Germinal center (tissue), 1 donor: ENCODE measurements around the gene PRMT1.
"Not testable (repeated sequence)": the region's sequence is repeated elsewhere in the genome, so short reads cannot be mapped to it uniquely, and the experiment has no call there.

Experiments used
- DNase-seq: peaks from one replicate; pipeline ENCODE4 v3.0.0; 2012; ENCODE audit warnings: mixed read lengths, low spot score

PRMT1 gene

DNA sequence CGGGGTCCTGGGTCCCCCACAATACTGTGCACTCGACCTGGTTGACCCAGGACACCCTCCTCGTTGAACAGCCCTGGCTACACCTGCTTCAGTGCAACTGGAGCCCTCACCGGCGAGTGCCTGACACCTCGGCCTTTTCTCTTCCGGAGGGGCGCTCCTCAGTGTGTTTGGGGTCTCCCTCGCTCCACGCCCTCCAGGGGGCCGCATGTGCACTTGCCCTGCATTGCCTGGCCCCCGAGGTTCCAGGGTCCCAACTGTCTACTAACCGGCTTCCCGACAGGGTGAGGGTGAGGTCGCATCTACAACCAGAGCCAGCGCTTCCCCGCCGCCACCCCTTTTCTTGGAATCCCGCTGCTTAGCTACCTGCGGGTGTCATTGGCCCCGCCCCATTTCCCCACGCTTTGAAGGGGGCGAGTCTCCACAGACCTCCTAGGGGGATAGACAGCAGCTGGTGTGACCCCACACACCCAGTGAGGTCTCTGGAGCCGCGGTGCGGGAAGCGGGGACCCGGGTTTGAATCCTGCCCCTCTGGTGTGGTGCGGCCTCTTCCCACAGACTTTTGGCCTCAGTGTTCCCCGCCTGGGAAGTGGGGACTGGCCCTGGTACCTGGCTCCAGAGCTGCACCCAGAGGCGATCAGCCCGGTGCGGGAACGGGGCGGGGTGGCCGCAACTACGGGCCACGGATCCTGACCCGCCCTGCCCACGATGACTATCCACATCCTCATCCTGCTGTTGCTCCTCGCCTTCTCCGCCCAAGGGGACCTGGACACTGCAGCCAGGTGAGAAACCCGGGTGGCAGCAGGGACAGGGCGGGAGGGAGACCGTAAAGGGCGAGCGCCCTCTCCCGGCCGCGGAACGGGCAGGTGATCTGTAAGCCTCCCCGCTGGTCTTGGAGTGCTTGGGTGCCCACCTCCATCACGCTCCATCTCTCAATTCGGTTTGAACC lies 12.3 kb downstream of the PRMT1 start, which contains the start of gene ADM5:
Gene ADM5 (plus strand): TSS at position 462 of the 946 bp plus-strand sequence. CDS start 244 bp downstream, at position 706.
- peak; percentile 40 for DNase-seq

DNA sequence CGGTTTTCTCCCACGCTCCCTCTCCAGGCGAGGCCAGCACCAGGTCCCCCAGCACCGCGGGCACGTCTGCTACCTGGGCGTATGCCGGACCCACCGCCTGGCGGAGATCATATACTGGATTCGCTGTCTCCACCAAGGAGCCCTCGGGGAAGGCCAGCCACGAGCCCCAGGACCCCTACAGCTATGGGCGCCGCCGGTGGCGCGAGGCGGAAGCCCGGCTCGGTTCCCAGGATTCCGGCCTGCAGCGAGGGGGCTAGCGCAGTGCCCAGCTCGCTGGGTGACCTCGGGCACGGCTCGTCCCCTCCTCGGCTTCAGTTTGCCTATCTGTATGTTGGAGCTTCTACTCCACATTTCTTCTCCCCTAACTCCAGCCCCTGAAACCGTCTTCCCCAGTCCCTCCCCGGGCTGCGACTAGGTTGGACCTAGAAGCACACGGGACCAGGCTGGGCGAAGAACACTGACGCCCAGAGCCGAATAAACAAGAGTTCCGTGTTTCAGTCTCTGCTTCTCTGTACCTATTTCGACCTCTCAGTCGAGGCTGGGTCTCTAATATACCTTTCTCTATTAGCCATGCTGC lies 13.1 kb downstream of the PRMT1 start:
- no peak for DNase-seq

DNA sequence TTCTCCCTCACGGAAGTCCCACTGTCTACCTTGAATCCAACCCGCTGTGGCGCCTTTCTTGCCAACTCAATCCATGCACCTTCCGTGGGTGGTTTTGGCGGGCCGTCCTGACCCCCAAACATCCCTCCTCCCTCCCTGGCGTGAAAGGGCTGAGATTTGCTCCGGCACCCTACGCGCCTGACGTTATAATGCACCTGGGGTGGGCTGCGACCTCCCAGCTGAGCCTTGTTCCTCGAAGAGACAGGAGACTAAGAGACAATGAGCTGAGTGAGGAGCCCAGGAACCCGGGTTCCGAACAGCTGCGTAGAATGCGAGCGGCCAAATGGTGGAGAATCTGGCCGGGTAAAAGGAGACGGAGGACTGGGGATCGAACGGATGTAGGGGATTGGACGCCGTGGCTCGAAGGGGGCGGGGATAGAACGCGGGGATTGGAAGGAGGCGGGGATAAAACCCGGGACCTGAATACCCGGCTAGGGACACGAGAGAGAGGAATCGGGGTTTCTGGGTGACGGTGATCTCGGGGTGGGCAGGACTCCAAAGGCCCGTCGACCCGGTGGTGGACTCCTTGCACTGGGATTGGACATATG lies 13.7 kb downstream of the PRMT1 start, which contains the start of gene CPT1C:
Gene CPT1C (plus strand): TSS at position 461 of the 587 bp plus-strand sequence. CDS start 1,137 bp downstream, outside the sequence.
- DNase-seq, result peak; percentile 66

DNA sequence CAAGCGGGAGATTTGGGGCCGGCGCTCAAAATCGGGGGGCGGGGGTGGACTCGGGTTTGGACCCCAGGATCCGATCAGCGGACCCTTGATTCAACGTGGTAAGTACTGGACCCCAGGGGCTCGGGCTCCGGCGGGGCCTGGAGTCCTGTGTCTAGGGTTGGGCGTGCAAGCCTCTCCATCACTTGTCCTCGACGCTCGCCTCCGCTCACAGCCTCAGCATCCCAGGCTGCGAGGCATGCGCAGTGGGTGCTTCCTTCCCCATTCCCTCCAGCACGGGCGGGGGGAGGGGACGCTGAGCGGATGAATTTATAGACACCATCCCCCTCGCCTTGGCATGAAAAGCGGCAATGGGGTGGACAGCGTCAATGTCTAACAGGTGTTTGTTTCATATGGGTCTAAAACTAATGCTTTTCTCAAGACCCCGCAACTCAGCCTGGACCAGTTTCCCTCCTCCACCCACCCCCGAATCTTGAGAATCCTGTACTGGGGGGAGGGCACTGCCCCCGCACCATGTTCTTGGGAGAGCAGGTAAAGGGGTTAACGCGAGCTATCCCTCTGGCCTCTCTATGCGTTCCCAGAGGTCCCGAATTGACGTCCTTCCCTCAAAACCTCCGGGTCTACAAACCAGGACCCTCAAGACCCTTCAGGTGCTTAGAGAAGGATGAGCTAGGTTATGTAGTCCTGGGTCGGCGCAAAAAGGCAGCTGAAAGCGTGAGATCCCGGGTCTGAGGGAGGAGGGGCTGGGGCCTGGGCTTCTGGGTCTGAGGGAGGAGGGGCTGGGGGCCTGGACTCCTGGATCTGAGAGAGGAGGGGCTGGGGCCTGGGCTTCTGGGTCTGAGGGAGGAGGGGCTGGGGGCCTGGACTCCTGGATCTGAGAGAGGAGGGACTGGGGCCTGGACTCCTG lies 14.4 kb downstream of the PRMT1 start:
- DNase-seq, result peak; percentile 59

DNA sequence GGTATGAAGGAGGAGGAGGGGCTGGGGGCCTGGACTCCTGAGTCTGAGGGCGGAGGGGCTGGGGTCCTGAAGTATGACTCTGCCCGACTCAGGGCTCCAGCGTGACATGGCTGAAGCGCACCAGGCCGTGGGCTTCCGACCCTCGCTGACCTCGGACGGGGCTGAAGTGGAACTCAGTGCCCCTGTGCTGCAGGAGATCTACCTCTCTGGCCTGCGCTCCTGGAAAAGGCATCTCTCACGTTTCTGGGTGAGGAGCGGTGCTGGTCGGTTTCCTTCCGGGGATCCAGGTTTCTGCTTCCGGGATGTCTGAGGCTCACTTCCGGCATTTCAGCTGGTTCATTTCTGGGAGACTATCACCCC lies 15.1 kb downstream of the PRMT1 start:
- DNase-seq, result no peak

DNA sequence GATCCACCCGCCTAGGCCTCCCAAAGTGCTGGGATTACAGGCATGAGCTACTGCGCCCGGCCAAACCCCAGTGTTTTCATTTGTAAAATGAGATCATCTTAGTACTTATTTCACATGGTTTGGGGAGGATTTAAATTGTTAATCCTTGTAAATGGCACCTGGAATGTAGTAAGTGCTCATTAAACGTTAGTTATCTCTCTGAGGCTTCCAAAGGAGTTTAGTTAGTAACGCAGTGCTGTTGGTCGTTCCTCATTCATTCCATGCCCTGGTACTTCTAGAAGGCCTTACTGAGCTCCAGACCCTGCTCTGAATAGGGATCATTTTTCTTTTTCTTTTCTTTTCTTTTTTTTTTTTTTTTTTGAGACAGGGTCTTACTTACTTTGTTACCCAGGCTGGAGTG lies 19.0 kb downstream of the PRMT1 start:
- DNase-seq, result no peak

DNA sequence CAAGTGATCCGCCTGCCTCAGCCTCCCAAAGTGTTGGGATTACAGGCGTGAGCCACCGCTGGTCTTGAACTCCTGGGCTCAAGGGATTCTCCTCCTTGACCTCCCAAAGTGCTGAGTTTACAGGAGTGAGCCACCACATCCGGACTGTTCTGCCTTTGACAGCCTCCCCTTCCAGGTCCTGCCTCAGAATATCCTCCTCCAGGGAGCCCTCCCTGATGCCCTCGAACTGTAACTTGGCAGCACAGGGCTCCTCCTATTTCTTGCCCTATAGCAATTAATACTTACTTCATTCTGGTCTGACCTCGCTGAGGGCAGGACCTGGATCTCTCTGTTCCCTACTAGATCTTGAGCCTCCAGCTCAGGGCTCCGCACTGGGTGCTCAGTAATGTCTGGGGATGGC lies 19.8 kb downstream of the PRMT1 start:
- DNase-seq, result no peak

DNA sequence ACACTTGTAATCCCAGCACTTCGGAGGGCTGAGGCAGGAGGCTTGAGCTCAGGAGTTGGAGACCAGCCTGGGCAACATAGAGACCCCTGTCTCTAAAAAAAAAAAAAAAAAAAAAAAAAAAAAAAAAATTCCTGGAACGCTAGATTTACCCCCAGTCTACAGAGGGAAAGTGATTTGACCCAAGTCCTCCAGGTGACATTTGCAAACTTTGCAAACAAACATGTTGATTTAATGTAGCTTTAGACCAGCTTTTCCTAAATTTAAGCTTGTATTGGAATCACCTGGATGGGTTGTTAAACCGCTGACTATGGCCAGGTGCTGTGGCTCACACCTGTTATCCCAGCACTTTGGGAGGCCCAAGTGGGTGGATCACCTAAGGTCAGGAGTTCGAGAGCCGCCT lies 22.3 kb downstream of the PRMT1 start:
- no peak for DNase-seq

DNA sequence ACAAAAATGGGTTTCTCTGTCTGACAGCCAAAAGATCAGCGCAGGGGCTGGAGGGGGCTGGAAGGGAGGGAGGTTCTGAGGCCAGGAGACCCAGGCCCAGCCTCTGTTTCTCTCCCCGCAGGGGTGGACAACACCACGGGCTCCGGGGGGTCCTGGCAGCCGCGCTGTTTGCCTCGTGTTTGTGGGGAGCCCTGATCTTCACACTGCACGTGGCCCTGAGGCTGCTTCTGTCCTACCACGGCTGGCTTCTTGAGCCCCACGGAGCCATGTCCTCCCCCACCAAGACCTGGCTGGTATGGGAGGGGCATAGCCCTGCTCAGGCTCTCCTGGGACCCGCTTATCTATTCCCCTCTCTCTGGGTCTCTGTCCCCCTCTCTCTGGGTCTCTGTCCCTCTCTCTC lies 23.5 kb downstream of the PRMT1 start:
- no peak for DNase-seq

DNA sequence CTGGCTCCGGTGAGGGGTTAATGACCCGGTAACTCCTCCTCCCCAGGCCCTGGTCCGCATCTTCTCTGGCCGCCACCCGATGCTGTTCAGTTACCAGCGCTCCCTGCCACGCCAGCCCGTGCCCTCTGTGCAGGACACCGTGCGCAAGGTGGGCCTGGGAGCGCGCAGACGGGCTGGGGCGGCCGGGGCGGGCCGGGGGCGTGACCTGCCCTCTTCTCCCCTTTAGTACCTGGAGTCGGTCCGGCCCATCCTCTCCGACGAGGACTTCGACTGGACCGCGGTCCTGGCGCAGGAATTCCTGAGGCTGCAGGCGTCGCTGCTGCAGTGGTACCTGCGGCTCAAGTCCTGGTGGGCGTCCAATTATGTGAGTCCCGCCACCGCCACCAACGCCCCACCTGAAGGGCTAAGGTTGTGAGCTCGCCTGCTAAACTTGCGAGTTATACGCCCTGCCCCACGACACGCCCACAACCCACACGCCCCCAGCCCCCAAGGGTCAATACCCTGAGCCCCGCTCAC lies 24.3 kb downstream of the PRMT1 start:
- no peak for DNase-seq

DNA sequence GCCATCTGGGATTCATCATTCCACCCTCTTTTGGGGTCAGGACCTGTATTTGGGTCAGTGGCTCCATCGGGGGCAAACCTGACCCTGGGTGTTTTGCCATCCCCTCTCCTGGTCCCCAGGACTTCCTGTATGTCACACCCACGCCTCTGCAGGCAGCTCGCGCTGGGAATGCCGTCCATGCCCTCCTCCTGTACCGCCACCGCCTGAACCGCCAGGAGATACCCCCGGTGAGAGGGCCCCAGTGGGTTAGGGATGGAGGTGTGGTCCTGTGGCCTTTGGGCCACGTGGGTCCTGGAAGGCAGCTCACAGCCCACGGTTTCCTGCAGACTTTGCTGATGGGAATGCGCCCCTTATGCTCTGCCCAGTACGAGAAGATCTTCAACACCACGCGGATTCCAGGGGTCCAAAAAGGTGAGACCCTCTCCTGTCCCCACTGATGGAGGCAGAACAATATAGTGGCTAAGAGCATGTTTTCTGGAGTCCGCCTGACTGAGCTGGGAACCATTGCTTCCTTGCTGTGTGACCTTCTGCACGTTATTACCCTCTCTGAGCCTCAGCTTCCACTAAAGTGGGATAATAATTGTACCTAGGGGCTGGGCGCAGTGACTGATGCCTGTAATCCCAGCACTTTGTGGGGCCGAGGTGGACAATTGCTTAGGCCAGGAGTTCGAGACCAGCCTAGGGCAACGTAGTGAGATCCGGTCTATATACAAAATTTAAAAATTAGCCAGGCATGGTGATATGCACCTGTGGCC lies 28.0 kb downstream of the PRMT1 start:
- no peak for DNase-seq

DNA sequence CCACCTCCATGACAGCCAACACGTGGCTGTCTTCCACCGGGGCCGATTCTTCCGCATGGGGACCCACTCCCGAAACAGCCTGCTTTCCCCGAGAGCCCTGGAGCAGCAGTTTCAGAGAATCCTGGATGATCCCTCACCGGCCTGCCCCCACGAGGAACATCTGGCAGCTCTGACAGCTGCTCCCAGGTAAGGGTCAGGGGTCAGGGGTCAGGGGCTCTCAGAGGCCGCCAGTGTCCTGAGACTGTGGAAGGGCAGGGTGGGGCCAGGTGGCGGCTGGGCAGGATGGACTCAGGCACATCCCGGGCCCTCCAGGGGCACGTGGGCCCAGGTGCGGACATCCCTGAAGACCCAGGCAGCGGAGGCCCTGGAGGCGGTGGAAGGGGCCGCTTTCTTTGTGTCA lies 28.8 kb downstream of the PRMT1 start:
- no peak for DNase-seq

DNA sequence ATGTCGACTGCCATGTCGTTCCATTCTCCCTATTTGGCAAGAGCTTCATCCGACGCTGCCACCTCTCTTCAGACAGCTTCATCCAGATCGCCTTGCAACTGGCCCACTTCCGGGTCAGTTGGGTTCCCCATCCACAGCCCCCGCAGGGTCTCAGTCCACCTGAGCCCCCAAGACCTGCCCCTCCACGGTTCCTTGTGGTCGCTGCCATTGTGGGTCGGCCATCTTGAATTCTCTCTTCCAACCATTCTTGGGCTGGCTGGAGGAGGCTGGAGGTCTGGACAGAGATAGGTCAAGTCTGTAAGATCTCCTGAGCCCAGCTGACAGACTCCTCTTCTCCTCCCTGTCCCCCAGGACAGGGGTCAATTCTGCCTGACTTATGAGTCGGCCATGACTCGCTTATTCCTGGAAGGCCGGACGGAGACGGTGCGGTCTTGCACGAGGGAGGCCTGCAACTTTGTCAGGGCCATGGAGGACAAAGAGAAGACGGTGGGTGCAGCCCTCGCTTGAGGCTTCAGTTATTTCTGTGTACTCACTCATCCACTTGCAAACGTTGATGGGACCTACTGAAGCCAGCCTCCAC lies 33.4 kb downstream of the PRMT1 start:
- no peak for DNase-seq

DNA sequence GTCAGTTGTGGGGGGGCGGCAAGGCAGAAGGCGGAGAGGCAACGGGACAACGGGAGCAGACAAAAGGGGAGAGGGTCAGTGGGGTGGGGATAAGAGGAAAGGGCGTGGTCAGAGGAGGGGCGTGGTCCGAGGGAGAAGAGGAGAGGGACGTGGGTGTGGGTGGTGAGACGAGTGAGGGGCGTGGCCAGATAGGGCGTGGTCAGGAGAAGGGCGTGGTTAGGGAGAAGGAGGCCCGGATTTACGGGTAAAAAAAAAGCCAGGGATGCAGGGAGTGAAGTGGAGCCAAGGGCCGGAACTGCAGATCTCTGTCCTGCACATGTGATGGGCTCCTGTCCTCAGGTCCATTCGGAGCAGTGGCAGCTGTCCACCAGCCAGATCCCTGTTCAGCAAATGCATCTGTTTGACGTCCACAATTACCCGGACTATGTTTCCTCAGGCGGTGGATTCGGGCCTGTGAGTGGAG lies 35.4 kb downstream of the PRMT1 start:
- DNase-seq, result no peak

DNA sequence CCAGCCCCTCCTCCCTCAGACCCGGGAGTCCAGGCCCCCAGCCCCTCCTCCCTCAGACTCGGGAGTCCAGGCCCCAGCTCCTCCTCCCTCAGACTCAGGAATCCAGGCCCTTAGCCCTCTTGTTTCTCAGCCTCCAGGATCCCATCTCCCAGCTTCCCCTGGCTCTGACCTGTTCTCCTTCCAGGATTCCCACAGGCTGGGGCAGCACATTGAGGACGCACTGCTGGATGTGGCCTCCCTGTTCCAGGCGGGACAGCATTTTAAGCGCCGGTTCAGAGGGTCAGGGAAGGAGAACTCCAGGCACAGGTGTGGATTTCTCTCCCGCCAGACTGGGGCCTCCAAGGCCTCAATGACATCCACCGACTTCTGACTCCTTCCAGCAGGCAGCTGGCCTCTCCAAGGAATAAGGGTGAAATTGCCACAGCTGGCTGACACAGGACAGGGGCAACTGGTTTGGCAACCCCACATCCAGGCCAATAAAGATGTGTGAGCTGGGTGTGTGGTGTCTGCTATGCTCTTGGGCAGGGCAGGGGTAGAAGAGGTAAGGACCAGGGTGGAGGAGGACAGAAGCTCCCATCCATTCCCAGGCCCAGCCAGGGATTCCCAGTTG lies 36.3 kb downstream of the PRMT1 start:
- DNase-seq, result no peak

DNA sequence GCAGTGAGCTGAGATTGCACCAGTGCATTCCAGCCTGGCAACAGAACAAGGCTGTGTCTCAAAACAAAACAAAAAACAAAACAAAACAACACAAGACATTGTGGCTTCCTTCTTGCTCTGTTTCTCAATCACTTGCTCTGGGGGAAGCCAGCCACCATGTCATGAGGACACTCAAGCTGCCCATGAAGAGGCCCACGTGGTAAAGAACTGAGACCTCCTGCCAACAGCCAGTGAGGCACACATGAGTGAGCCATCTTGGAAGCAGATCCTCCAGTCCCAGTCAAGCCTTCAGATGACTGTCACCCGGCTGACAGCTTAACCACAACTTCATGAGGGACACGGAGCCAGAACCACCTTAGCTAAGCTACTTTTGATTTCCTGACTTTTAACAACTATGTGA lies 39.1 kb downstream of the PRMT1 start:
- DNase-seq, result no peak

DNA sequence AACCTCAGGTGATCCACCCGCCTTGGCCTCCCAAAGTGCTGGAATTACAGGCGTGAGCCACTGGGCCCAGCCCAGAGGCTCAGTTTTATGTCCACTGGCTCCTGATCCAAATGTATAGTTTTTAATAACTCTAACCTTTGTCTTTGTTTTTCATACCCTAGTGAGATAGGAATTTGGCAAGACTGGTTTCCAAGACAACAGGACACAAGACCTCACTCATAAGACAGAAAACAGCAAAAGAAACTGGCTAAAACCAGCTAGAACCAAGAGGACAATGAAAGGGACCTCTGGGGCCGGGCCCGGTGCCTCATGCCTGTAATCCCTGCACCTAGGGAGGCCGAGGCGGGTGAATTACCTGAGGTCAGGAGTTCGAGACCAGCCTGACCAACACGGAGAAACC lies 41.4 kb downstream of the PRMT1 start:
- DNase-seq, result no peak

DNA sequence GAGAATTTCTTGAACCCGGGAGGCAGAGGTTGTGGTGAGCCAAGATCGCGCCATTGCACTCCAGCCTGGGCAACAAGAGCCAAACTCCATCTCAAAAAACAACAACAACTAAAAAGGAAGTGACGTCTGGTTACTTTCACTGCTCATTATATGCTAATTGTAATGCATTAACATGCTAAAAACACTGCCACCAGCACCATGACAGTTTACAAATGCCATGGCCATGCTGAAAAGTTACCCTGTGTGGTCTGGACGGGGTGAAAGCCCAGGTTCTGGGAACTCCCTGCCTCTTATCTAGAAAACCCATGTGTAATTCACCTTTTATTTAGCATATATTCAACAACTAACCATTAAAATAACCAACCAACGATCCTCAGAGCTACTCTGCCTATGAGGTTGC lies 41.9 kb downstream of the PRMT1 start:
- no peak for DNase-seq

DNA sequence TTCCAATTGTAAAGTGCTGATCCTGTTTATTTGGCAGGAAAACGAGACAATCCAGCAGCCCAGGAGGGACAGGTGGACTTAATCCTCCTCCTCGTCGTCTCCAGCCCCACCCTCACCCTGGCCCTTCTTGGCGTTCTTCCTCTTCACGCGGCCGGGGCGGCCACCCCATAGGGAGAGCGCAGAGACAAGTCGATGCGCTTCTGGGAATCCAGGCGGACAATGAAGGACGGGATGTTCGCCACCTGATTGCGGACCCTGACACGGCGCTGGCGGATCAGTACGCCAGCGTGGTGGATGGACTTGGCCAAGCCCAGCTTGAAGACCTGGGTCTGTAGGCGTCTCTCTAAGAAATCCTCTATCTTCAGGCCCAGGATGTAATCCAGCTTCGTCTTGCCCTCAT lies 42.3 kb downstream of the PRMT1 start:
- not testable (repeated sequence) for DNase-seq
